ENCODE results near the gene ADCY7.

DNA sequence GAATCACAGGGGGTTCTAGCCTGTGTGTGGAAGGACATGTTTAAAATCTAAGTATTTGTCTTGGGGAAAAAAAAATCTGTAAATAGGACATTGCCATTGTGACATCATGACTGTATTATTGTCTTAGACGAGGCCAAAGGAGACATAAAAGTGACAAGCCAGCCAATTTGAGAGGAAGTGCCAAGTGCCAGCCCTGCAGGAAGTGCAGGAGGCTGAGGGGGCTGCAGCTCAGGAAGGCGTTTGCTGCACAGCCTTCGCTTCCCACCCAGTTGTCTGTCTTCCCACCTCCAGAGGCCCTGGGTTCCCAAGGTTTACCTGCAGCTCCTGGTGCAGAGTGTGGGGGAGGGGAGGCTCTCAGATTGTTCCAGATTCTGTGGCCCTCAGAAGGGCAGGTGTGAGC lies 1.3 kb downstream of the ADCY7 start:
- no peak for TF ChIP-seq POLR2A (IDR thresholded peaks at IDR 0.05)
- TF ChIP-seq, protein P1, sequence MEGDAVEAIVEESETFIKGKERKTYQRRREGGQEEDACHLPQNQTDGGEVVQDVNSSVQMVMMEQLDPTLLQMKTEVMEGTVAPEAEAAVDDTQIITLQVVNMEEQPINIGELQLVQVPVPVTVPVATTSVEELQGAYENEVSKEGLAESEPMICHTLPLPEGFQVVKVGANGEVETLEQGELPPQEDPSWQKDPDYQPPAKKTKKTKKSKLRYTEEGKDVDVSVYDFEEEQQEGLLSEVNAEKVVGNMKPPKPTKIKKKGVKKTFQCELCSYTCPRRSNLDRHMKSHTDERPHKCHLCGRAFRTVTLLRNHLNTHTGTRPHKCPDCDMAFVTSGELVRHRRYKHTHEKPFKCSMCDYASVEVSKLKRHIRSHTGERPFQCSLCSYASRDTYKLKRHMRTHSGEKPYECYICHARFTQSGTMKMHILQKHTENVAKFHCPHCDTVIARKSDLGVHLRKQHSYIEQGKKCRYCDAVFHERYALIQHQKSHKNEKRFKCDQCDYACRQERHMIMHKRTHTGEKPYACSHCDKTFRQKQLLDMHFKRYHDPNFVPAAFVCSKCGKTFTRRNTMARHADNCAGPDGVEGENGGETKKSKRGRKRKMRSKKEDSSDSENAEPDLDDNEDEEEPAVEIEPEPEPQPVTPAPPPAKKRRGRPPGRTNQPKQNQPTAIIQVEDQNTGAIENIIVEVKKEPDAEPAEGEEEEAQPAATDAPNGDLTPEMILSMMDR (IDR thresholded peaks at IDR 0.05) = no peak
